Esophagus squamous epithelium (tissue), 5 donors: ENCODE data around the gene UNC5CL. TPM values are rescaled to one million over a fixed set of nuclear protein-coding genes. Genes with fewer than 3 reads are reported as not detected.

ENCODE experiments used
- DNase-seq: peaks from one replicate; lab custom pipeline; 2025; lab: John Stamatoyannopoulos, UW
- H3K27ac ChIP-seq, 4 donors: fragments of 200-600 bp; sonication (generic); one replicate each; pipeline ENCODE4 v1.5.1; 2016 to 2019; ENCODE audit warnings: mild to moderate bottlenecking in 1 of 4
- H3K27me3 ChIP-seq, 4 donors: fragments of 200-600 bp; sonication (generic); 1 replicate in 3 of 4; 2 replicates in 1 of 4; pipeline versions ENCODE4 v1.5.1 to v1.6.0; 2017 to 2021; ENCODE audit warnings: antibody characterized with exemption in 1 of 4
- H3K36me3 ChIP-seq, 3 donors: fragments of 200-600 bp; sonication (generic); one replicate each; pipeline ENCODE4 v1.5.1; 2016 to 2019
- H3K4me1 ChIP-seq, 3 donors: fragments of 200-600 bp; sonication (generic); one replicate each; pipeline ENCODE4 v1.5.1; 2017 to 2019
- H3K4me3 ChIP-seq, 4 donors: fragments of 200-600 bp; sonication (generic); 1 replicate in 3 of 4; 2 replicates in 1 of 4; pipeline ENCODE4 v1.5.1; 2016 to 2019; ENCODE audit warnings: mild to moderate bottlenecking in 2 of 4, moderate library complexity in 1 of 4
- H3K9me3 ChIP-seq, 3 donors: fragments of 200-600 bp; sonication (generic); one replicate each; pipeline ENCODE4 v1.5.1; 2016 to 2019
- CTCF ChIP-seq, 6 experiments: fragments of 450-650 bp in 4 of 6; fragments of 200-600 bp in 2 of 6; sonication (generic) in 2 of 6; IDR thresholded peaks; one replicate each; pipeline ENCODE4 v1.5.1; 2016 to 2019; ENCODE audit warnings: antibody characterized with exemption in 6 of 6, mild to moderate bottlenecking in 4 of 6, moderate library complexity in 4 of 6
- POLR2A ChIP-seq, 4 donors: fragments of 450-650 bp; IDR thresholded peaks; one replicate each; pipeline ENCODE4 v1.6.1; 2017; ENCODE audit warnings: antibody characterized with exemption in 4 of 4, mild to moderate bottlenecking in 4 of 4, moderate library complexity in 3 of 4
- WGBS, 2 donors: methylation state at CpG; one replicate each; pipeline ENCODE4 v1.1.5; 2018; 5-methylcytosine and 5-hydroxymethylcytosine counted together
- intact Hi-C: fragments of 100-400 bp; cut with DNase I; formaldehyde crosslinking; loops from one replicate; pipeline ENCODE4 v1.15.0; 2022
- total RNA-seq, 4 donors: library from RNA; depleted of rRNA; stranded (reverse); fragments of >200 nt; gene quantifications; one replicate each; pipeline ENCODE4 v1.1.0, GENCODE V29; 2016
- donor health status: DM: yes; HTN: yes; CAD: no.

Gene UNC5CL
- total RNA-seq, result 1 to 10 TPM in 2 of 4 donors, under 1 TPM in 2; 0.42 to 1.2 (median 0.81) TPM

DNA sequence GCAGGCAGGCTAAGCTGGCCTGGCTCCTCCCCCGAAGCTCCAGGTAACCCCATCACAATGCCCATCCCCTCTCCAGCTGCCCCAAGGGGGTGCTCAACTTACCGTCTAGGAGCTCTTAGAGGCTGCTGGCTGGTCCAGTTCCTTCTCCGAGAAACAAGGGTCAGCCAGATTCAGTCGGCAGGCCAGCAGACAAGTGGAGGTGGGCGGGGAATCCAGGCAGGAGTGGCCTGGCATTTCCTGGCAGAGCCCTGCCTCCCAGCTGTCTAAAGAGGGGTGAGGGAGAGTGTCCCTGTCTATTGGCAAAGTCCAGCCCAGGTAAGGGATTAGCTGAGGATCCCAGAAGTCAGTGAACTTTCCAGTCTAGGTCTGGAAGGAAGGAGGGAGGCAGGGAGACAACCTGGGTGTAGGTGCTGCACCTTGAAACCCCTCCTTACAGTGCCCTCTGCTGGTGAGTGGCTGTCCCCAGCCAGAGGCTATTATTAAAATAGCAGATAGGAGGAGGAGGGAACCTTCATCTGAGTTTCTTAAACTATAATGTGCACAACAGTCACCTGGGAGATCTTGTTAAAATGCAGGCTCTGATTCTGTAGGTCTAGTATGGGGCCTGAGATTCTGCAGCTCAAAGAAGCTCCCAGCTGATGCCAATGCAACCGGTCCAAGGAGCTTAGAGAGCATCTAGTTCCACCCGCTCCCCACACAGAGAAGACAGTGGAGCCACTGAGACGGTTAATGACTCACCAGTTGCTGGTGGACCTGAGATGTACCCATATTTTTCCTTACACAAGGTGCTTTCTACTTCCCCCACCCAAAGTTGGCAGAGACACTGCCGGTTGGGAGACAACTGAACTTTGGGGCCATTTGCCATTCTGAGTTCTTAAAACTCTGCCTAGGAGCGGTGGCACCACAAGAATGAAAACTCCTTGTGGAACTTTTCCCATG lies at the start of gene UNC5CL:
Gene UNC5CL (minus strand): TSS at position 162 of the 939 bp plus-strand sequence. CDS start 4,147 bp downstream, outside the sequence.
- TF ChIP-seq POLR2A (IDR thresholded peaks at IDR 0.05) (no peak), CTCF (IDR thresholded peaks at IDR 0.05) (peak; percentile 58 to 84 (median 69))
- WGBS, 2 donors, result 59 to 80% methylated on average over 1 to 8 of the region's 10 CpGs
- Histone ChIP-seq H3K36me3 (no peaks in the 10 kb centered on the region), H3K4me1 (peaks cover 4 to 44% (median 5%) of the 10 kb centered on the region in 3 donors), H3K9me3 (no peaks in the 10 kb centered on the region), H3K27me3 (no peaks in the 10 kb centered on the region), H3K4me3 (no peak within 1 kb of the TSS), H3K27ac (no peak within 1 kb of the TSS)
- no peak for DNase-seq
- intact Hi-C loops, result no loop called here

- 79 to 84% methylated on average over 4 of the region's 4 CpGs for WGBS, 2 donors
- intact Hi-C loops, result no loop called here
- Histone ChIP-seq H3K27me3 (no peaks in the 10 kb centered on the region), H3K4me3 (no peak overlapping the region), H3K27ac (no peak overlapping the region), H3K36me3 (peaks cover 3 to 98% (median 24%) of the 10 kb centered on the region in 3 donors), H3K9me3 (no peaks in the 10 kb centered on the region), H3K4me1 (no peaks in the 10 kb centered on the region)
- DNase-seq, result no peak
- TF ChIP-seq CTCF (IDR thresholded peaks at IDR 0.05) (no peak), POLR2A (IDR thresholded peaks at IDR 0.05) (no peak)
Measured at GRCh38 chr6:41088451-41088850, 49.4 kb upstream of the UNC5CL start.

GRCh38 chr6:41085182-41085581 lies 46.2 kb upstream of the UNC5CL start:
- no peaks in the 10 kb centered on the region for H3K27me3 ChIP-seq
- TF ChIP-seq CTCF (IDR thresholded peaks at IDR 0.05) (no peak), POLR2A (IDR thresholded peaks at IDR 0.05) (no peak)
- no peaks in the 10 kb centered on the region for H3K9me3 ChIP-seq
- H3K4me1 ChIP-seq, result no peaks in the 10 kb centered on the region
- peaks cover 3 to 91% (median 8%) of the 10 kb centered on the region in 3 donors for H3K36me3 ChIP-seq
- intact Hi-C loops, result no loop called here
- no peak for DNase-seq
- H3K27ac ChIP-seq, result no peak overlapping the region
- no peak overlapping the region for H3K4me3 ChIP-seq

DNA sequence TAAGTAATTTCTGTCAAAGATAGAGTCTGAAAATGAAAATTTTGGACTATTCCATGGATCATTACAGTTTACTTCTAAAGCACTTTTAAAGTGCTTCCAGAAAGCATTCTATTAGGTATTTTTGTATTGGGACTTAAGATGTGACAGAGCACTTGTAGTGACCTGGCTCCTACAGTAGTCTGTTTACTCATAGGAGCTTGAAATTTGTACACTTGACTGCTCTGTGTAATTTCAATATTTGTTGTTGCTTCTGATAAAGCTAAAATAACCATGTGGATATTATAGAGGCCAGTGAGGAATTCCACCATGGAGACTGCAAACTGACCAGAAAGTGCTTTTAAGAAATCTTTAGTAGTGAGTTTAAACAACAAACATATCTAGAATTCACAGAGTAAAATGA lies 44.1 kb upstream of the UNC5CL start:
- TF ChIP-seq CTCF (IDR thresholded peaks at IDR 0.05) (no peak), POLR2A (IDR thresholded peaks at IDR 0.05) (no peak)
- no peaks in the 10 kb centered on the region for H3K27me3 ChIP-seq
- peaks cover 0 to 86% (median 3%) of the 10 kb centered on the region in 3 donors for H3K36me3 ChIP-seq
- no peak overlapping the region for H3K4me3 ChIP-seq
- intact Hi-C loops, result no loop called here
- no peaks in the 10 kb centered on the region for H3K9me3 ChIP-seq
- no peak for DNase-seq
- H3K27ac ChIP-seq, result no peak overlapping the region
- H3K4me1 ChIP-seq, result no peaks in the 10 kb centered on the region

DNA sequence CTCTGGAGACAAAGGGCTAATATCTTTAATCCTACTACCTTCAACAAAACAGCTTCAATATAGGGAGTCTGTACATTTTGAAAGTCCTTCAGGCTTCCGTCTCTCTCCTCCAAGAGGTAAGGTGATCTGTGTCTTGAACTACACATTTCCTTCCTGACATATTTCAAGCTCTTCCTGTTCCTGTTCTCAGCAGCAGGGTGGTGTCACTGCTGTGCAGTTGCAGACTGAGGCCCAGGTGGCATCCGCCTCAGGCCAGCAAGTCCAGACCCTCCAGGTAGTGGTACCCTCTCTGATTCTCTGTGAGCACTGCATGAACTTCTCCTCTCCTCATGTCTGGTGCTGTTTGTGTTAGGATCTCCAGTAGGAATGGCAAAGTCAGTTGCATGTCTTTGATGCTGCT lies 41.6 kb upstream of the UNC5CL start:
- Histone ChIP-seq H3K36me3 (peaks cover 0 to 63% (median 3%) of the 10 kb centered on the region in 3 donors), H3K27me3 (no peaks in the 10 kb centered on the region), H3K9me3 (no peaks in the 10 kb centered on the region), H3K4me3 (no peak overlapping the region), H3K4me1 (peaks cover 5 to 24% (median 7%) of the 10 kb centered on the region in 3 donors), H3K27ac (no peak overlapping the region)
- 78 to 92% methylated on average over 2 of the region's 2 CpGs for WGBS, 2 donors
- DNase-seq, result no peak
- intact Hi-C loops, result no loop called here
- TF ChIP-seq POLR2A (IDR thresholded peaks at IDR 0.05) (no peak), CTCF (IDR thresholded peaks at IDR 0.05) (no peak)
